HCT116 (cell line): ENCODE results near the gene NAGLU. TPM values are rescaled to one million over a fixed set of nuclear protein-coding genes. Genes with fewer than 3 reads are reported as not detected.

Experiments used
- ATAC-seq: fragments of 200-7000 bp; cut with Tn5 transposase; 2 replicates; pipeline ENCODE4 v1.9.1; 2020; ENCODE audit warnings: mild to moderate bottlenecking, moderate library complexity
- Bru-seq: library from RNA; stranded (reverse); fragments of 400-500 nt; gene quantifications from one replicate; lab custom pipeline; 2021; lab: Mats Ljungman, UMichigan
- BruChase-seq, 2 experiments: library from RNA; stranded (reverse); fragments of 400-500 nt; gene quantifications; one replicate each; lab custom pipeline; 2021; lab: Mats Ljungman, UMichigan
- BruUV-seq: library from RNA; stranded (reverse); fragments of 400-500 nt; replicated peaks from 2 replicates; lab custom pipeline; 2021; lab: Mats Ljungman, UMichigan
- CTCF ChIA-PET: fragments of 300-600 bp; sonication (Branson Sonifier 250); formaldehyde crosslinking; loops from one replicate; lab custom pipeline; 2021; ENCODE audit warnings: antibody characterized with exemption; lab: Charles Lee
- POLR2A ChIA-PET: fragments of 300-600, 350-600 bp; sonication (Branson Sonifier 250); formaldehyde crosslinking; loops from one replicate; lab custom pipeline; 2021; ENCODE audit warnings: antibody characterized with exemption; lab: Charles Lee
- RAD21 ChIA-PET, 2 experiments: fragments of 300-600 bp; sonication (Branson Sonifier 250); formaldehyde crosslinking; loops; one replicate each; lab custom pipeline; 2023; ENCODE audit warnings: low total read pairs in 2 of 2; ENCODE audit not compliant: uncharacterized antibody in 2 of 2, unreplicated experiment in 2 of 2, low non-redundant PET in 1 of 2; lab: Charles Lee
- DNase-seq: peaks from one replicate; pipeline ENCODE4 v3.0.0-alpha.2; 2010; ENCODE audit warnings: low read depth, low spot score
- H2AFZ ChIP-seq: fragments of 200-600 bp; shearing (Covaris generic), sonication (generic); 2 replicates; pipeline ENCODE4 v1.6.1; 2017; ENCODE audit warnings: low read depth, mixed run types, mixed read lengths, antibody characterized with exemption, low read length; ENCODE audit not compliant: poor library complexity, severe bottlenecking
- H3K27ac ChIP-seq: 2 replicates; pipeline ENCODE4 v1.5.1; 2012; ENCODE audit warnings: low read depth, low read length
- H3K27me3 ChIP-seq: fragments of 200-600 bp; sonication (generic); 2 replicates; pipeline ENCODE4 v1.6.1; 2016; ENCODE audit warnings: mixed run types, low read length, mixed read lengths; ENCODE audit not compliant: insufficient read depth
- H3K36me3 ChIP-seq, 2 experiments: fragments of 200-500 bp in 1 of 2; fragments of 200-600 bp in 1 of 2; sonication (Bioruptor generic) in 1 of 2; sonication (generic) in 1 of 2; 2 replicates each; pipeline versions ENCODE4 v1.5.1 to v1.6.1; 2014 to 2016; ENCODE audit warnings: low read length in 2 of 2, inconsistent platforms in 1 of 2, mixed read lengths in 1 of 2, mixed run types in 1 of 2; ENCODE audit not compliant: insufficient read depth in 2 of 2, control insufficient read depth in 1 of 2
- H3K4me1 ChIP-seq, 2 experiments: fragments of 200-600 bp in 1 of 2; sonication (generic) in 1 of 2; 2 replicates each; pipeline versions ENCODE4 v1.5.1 to v1.6.1; 2012 to 2017; ENCODE audit warnings: low read length in 2 of 2, inconsistent platforms in 1 of 2, mild to moderate bottlenecking in 1 of 2, mixed read lengths in 1 of 2, mixed run types in 1 of 2, moderate library complexity in 1 of 2; ENCODE audit not compliant: insufficient read depth in 2 of 2, control insufficient read depth in 1 of 2
- H3K4me2 ChIP-seq: fragments of 200-600 bp; sonication (generic); 2 replicates; pipeline ENCODE4 v1.6.1; 2017; ENCODE audit warnings: mixed run types, low read length, mixed read lengths
- H3K4me3 ChIP-seq, 2 experiments: fragments of 200-600 bp in 1 of 2; sonication (generic) in 1 of 2; replicated peaks in 1 of 2; 2 replicates each; pipeline ENCODE4 v1.5.1; 2011 to 2016; ENCODE audit warnings: low read length in 2 of 2, control low read depth in 1 of 2, low read depth in 1 of 2, mild to moderate bottlenecking in 1 of 2, mixed read lengths in 1 of 2, mixed run types in 1 of 2
- H3K79me2 ChIP-seq: fragments of 200-600 bp; sonication (generic); 2 replicates; pipeline ENCODE4 v1.6.1; 2017; ENCODE audit warnings: mild to moderate bottlenecking, mixed run types, low read length, moderate library complexity, mixed read lengths; ENCODE audit not compliant: insufficient read depth
- H3K9ac ChIP-seq: fragments of 200-600 bp; sonication (generic); 2 replicates; pipeline ENCODE4 v1.6.1; 2016; ENCODE audit warnings: low read length, mixed read lengths
- H3K9me2 ChIP-seq: fragments of 200-600 bp; sonication (generic), shearing (Covaris generic); 2 replicates; pipeline ENCODE4 v1.6.1; 2017; ENCODE audit warnings: mixed run types, mild to moderate bottlenecking, moderate library complexity; ENCODE audit not compliant: insufficient read depth
- H3K9me3 ChIP-seq, 2 experiments: fragments of 200-500 bp in 1 of 2; fragments of 200-600 bp in 1 of 2; sonication (Bioruptor generic) in 1 of 2; sonication (generic) in 1 of 2; 2 replicates each; pipeline ENCODE4 v1.6.1; 2014 to 2017; ENCODE audit warnings: low read length in 2 of 2, mixed read lengths in 2 of 2, inconsistent platforms in 1 of 2, low read depth in 1 of 2, mild to moderate bottlenecking in 1 of 2, mixed run types in 1 of 2, moderate library complexity in 1 of 2; ENCODE audit not compliant: control insufficient read depth in 1 of 2, insufficient read depth in 1 of 2
- H4K20me1 ChIP-seq: fragments of 200-600 bp; sonication (generic), shearing (Covaris generic); 2 replicates; pipeline ENCODE4 v1.6.1; 2017; ENCODE audit warnings: mixed run types, mild to moderate bottlenecking, moderate library complexity; ENCODE audit not compliant: insufficient read depth
- CBX3 ChIP-seq: IDR thresholded peaks from 2 replicates; pipeline ENCODE4 v1.6.1; 2012; ENCODE audit warnings: low read depth
- CEBPB ChIP-seq: IDR thresholded peaks from 2 replicates; pipeline ENCODE4 v1.6.1; 2012; ENCODE audit warnings: low read depth
- FOSL1 ChIP-seq: IDR thresholded peaks from 2 replicates; pipeline ENCODE4 v1.6.1; 2012; ENCODE audit warnings: low read depth
- POLR2A ChIP-seq: IDR thresholded peaks from 2 replicates; pipeline ENCODE4 v1.7.0; 2011; ENCODE audit warnings: borderline replicate concordance; ENCODE audit not compliant: insufficient read depth, insufficient read length; ENCODE audit errors: extremely low read depth
- POLR2AphosphoS5 ChIP-seq: IDR thresholded peaks from 2 replicates; pipeline ENCODE4 v1.6.1; 2011; ENCODE audit warnings: mild to moderate bottlenecking, low read depth, low read length, moderate library complexity
- SIN3A ChIP-seq: IDR thresholded peaks from 2 replicates; pipeline ENCODE4 v1.6.1; 2012; ENCODE audit warnings: low read depth
- SP1 ChIP-seq: IDR thresholded peaks from 2 replicates; pipeline ENCODE4 v1.6.1; 2012; ENCODE audit warnings: low read depth
- TCF7L2 ChIP-seq: IDR thresholded peaks from 2 replicates; pipeline ENCODE4 v1.7.0; 2011; ENCODE audit warnings: borderline replicate concordance, inconsistent platforms; ENCODE audit not compliant: insufficient read depth, insufficient read length; ENCODE audit errors: extremely low read depth
- YY1 ChIP-seq: IDR thresholded peaks from 2 replicates; pipeline ENCODE4 v1.6.1; 2011; ENCODE audit warnings: low read length, low read depth, moderate library complexity, mild to moderate bottlenecking; ENCODE audit not compliant: insufficient replicate concordance; ENCODE audit errors: extremely low read depth
- ZFX ChIP-seq: fragments of 450-650 bp; IDR thresholded peaks from 2 replicates; pipeline ENCODE4 v1.6.1; 2017
- intact Hi-C: fragments of 100-400 bp; cut with micrococcal nuclease; formaldehyde crosslinking; loops from 2 replicates; pipeline ENCODE4 v1.10.0; 2022
- long read RNA-seq: library from polyadenylated mRNA; unstranded; transcript quantifications from one replicate; pipeline ENCODE4 v2.0.0, GENCODE V29; 2021; ENCODE audit not compliant: unreplicated experiment
- polyA plus RNA-seq: library from polyadenylated mRNA; unstranded; fragments of >200 nt; gene quantifications from 2 replicates; pipeline ENCODE4 v1.2.1, GENCODE V29; 2012; ENCODE audit warnings: missing spikeins
- total RNA-seq: library from RNA; stranded (reverse); gene quantifications from one replicate; pipeline ENCODE4 v1.2.1, GENCODE V29; 2021; ENCODE audit not compliant: unreplicated experiment
- TF ChIP-seq, protein P1 (sequence below): IDR thresholded peaks from 2 replicates; pipeline ENCODE4 v1.6.1; 2012
- TF ChIP-seq, protein P2 (sequence below), 3 experiments: fragments of 200-600 bp in 1 of 3; sonication (generic) in 1 of 3; IDR thresholded peaks in 2 of 3; conservative IDR thresholded peaks in 1 of 3; 2 replicates each; pipeline ENCODE4 v1.5.1; 2012 to 2017; ENCODE audit warnings: low read depth in 2 of 3, low read length in 2 of 3, antibody characterized with exemption in 1 of 3, borderline replicate concordance in 1 of 3, control low read depth in 1 of 3, mild to moderate bottlenecking in 1 of 3, mixed read lengths in 1 of 3, mixed run types in 1 of 3, moderate library complexity in 1 of 3; ENCODE audit not compliant: insufficient read depth in 1 of 3

Gene NAGLU
- total RNA-seq (17.7 TPM), Bru-seq, nascent RNA (percentile 55 among the genes with signal in this experiment), BruChase-seq, experiment 1, labeled RNA remaining after a 6-hour chase (percentile 71 among the genes with signal in this experiment), BruChase-seq, experiment 2, labeled RNA remaining after a 2-hour chase (percentile 65 among the genes with signal in this experiment)
- 10.5 and 11.0 TPM in 2 replicates for polyA plus RNA-seq
- long read RNA-seq, transcript NAGLU-201 (6 exons, 2,544 nt) = major isoform, 15 of 43 reads
- long read RNA-seq, partial matches to known transcripts = 14 of 43 reads
- long read RNA-seq, other reads (novel, unspliced or antisense) = 13 of 43 reads

DNA sequence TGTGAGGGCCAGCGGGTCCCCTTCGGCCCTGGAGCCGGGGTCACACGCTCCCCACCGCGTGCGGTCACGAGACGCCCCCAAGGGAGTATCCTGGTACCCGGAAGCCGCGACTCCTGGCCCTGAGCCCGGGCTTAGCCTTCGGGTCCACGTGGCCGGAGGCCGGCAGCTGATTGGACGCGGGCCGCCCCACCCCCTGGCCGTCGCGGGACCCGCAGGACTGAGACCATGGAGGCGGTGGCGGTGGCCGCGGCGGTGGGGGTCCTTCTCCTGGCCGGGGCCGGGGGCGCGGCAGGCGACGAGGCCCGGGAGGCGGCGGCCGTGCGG is at the start of gene NAGLU:
Gene NAGLU, plus strand, starts transcription at position 194 of the 324 bp plus-strand sequence. Its CDS starts 32 bp downstream, at position 226.
- H3K4me2 ChIP-seq = peak within 1 kb of the TSS; percentile 98
- H4K20me1 ChIP-seq = no peaks in the 10 kb centered on the region
- peak within 1 kb of the TSS; percentile 84 for H3K9ac ChIP-seq
- DNase-seq (peak; percentile 63), ATAC-seq (peak; percentile 84)
- peaks cover 23 to 37% of the 10 kb centered on the region in 2 experiments for H3K4me1 ChIP-seq
- peak within 1 kb of the TSS; percentile 77 for H2AFZ ChIP-seq
- no peaks in the 10 kb centered on the region for H3K9me3 ChIP-seq
- intact Hi-C loops = no loop called here
- POLR2A ChIA-PET = interaction anchor here (0.7 to 2.1 kb wide), 3 partner anchors 17 to 142 kb away, joined by 3 to 7 read pairs (median 6); partner anchors contain the start of gene CAVIN1
- H3K9me2 ChIP-seq = no peaks in the 10 kb centered on the region
- H3K27me3 ChIP-seq = no peaks in the 10 kb centered on the region
- CTCF ChIA-PET = interaction anchor here (0.6 to 1.6 kb wide), 7 partner anchors 9 to 840 kb away, joined by 3 to 8 read pairs (median 3); partner anchors contain the start of gene STAT3
- no TSS peak for BruUV-seq
- no peaks in the 10 kb centered on the region; a peak in 1 of 4 replicates for H3K36me3 ChIP-seq
- peak within 1 kb of the TSS; percentile 97 for H3K27ac ChIP-seq
- RAD21 ChIA-PET = interaction anchor here in 1 of 2 experiments (0.8 kb wide), 1 partner anchor 9 kb away, joined by 4 read pairs; no protein-coding TSS in a partner anchor
- no peaks in the 10 kb centered on the region for H3K79me2 ChIP-seq
- peak within 1 kb of the TSS; percentile 71 to 90 for H3K4me3 ChIP-seq
- TF ChIP-seq SP1 (peak; percentile 61; the same call in 1 of the 2 replicates), SIN3A (peak; percentile 65), YY1 (peak; percentile 25), TCF7L2 (no peak), ZFX (no peak), POLR2AphosphoS5 (peak; percentile 76), POLR2A (peak; percentile 31), CEBPB (no peak), CBX3 (no peak), FOSL1 (no peak)
- TF ChIP-seq, protein P1, sequence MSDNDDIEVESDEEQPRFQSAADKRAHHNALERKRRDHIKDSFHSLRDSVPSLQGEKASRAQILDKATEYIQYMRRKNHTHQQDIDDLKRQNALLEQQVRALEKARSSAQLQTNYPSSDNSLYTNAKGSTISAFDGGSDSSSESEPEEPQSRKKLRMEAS = peak; percentile 79
- TF ChIP-seq, protein P2, sequence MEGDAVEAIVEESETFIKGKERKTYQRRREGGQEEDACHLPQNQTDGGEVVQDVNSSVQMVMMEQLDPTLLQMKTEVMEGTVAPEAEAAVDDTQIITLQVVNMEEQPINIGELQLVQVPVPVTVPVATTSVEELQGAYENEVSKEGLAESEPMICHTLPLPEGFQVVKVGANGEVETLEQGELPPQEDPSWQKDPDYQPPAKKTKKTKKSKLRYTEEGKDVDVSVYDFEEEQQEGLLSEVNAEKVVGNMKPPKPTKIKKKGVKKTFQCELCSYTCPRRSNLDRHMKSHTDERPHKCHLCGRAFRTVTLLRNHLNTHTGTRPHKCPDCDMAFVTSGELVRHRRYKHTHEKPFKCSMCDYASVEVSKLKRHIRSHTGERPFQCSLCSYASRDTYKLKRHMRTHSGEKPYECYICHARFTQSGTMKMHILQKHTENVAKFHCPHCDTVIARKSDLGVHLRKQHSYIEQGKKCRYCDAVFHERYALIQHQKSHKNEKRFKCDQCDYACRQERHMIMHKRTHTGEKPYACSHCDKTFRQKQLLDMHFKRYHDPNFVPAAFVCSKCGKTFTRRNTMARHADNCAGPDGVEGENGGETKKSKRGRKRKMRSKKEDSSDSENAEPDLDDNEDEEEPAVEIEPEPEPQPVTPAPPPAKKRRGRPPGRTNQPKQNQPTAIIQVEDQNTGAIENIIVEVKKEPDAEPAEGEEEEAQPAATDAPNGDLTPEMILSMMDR (IDR thresholded peaks at IDR 0.05 in 2 of 3, conservative IDR thresholded peaks at IDR 0.05 in 1 of 3; ENCODE audit: borderline replicate concordance in 1 of 3, insufficient read depth in 1 of 3, low read depth in 2 of 3, low read length in 2 of 3) = no peak
